Liver (tissue), 3 donors: ENCODE measurements around the gene NRG3.

Source experiments
- CTCF ChIP-seq: fragments of 150-350 bp; IDR thresholded peaks from 2 replicates; pipeline ENCODE4 v1.5.1; 2017; ENCODE audit warnings: improper control_type of control experiment, low read depth, low read length; ENCODE audit not compliant: missing input control
- RAD21 ChIP-seq, 2 donors: IDR thresholded peaks; 2 replicates each; pipeline ENCODE4 v1.6.1; 2016; ENCODE audit warnings: antibody characterized with exemption in 2 of 2, mild to moderate bottlenecking in 2 of 2
- SP1 ChIP-seq: IDR thresholded peaks from 2 replicates; pipeline ENCODE4 v1.6.1; 2018; ENCODE audit warnings: antibody characterized with exemption, mild to moderate bottlenecking
- YY1 ChIP-seq: IDR thresholded peaks from 2 replicates; pipeline ENCODE4 v1.6.1; 2016; ENCODE audit warnings: antibody characterized with exemption, mild to moderate bottlenecking
- TF ChIP-seq, protein P1 (sequence below): IDR thresholded peaks from 2 replicates; pipeline ENCODE4 v1.6.1; 2016; ENCODE audit warnings: antibody characterized with exemption
- donor health status: healthy.
- donor health status: healthy.

GRCh38 chr10:82918022-82918421 lies 1043.0 kb downstream of the NRG3 start:
- no peak for TF ChIP-seq CTCF
- TF ChIP-seq YY1, result no peak
- no peak for TF ChIP-seq SP1
- no peak for TF ChIP-seq RAD21 (IDR thresholded peaks at IDR 0.05)
- TF ChIP-seq, protein P1, sequence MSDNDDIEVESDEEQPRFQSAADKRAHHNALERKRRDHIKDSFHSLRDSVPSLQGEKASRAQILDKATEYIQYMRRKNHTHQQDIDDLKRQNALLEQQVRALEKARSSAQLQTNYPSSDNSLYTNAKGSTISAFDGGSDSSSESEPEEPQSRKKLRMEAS, result no peak
